ENCODE results near the gene TSPAN12.

The TSPAN12 gene

DNA sequence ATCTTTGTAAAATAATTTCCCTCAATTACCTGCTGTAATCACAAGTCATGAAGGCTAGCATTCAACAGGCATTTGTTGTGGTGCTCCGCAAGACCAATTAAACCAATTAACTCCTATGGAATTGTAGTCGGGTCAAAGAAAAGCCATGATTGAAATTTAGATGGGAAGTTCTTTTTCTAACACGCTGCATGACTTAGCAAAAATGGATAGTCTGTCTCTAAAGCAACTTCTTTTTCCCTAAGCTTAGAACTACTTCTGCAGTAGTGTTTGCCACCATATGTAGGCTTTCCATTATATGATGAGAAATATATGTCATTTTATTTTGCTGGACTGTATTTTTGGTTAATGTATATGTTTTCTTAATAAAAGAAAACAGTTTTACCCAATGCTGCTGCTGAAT, 119.1 kb downstream of the TSPAN12 start:
- DNase-seq: no peak

Measured in NCI-H345 (cell line).